GM12865 (cell line): Measurements from ENCODE around the gene SHQ1.

Experiments used
- DNase-seq: peaks from one replicate; pipeline ENCODE4 v3.0.0; 2010; ENCODE audit warnings: low read depth
- H3K4me3 ChIP-seq: 2 replicates; pipeline ENCODE4 v1.5.1; 2011; ENCODE audit warnings: mild to moderate bottlenecking, low read depth, low read length, control low read depth
- TF ChIP-seq, protein P1 (sequence below): IDR thresholded peaks from 2 replicates; pipeline ENCODE4 v1.5.1; 2011; ENCODE audit warnings: low read length, control low read depth, low read depth, inconsistent platforms; ENCODE audit not compliant: insufficient read depth; ENCODE audit errors: missing control alignments

SHQ1 gene

DNA sequence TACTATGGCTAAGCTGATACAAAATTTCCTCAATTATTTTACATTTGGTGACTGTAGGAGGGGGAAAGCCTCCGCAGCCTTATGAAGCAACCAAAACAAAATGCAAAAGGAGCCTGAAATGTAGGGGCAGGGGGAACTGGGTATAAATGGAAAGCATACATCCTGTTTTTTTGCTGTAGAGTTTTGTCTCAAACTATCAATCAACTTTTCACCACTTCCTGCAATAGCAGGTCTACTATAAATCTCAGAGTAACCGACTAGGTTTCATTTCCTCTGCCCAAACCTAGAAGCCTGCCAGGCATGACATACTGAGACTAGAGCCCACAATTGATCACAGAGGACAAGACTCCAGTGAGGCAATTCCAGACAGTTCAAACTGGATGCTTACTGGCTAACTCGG is 91.3 kb downstream of the SHQ1 start:
- no peak overlapping the region for H3K4me3 ChIP-seq
- TF ChIP-seq, protein P1, sequence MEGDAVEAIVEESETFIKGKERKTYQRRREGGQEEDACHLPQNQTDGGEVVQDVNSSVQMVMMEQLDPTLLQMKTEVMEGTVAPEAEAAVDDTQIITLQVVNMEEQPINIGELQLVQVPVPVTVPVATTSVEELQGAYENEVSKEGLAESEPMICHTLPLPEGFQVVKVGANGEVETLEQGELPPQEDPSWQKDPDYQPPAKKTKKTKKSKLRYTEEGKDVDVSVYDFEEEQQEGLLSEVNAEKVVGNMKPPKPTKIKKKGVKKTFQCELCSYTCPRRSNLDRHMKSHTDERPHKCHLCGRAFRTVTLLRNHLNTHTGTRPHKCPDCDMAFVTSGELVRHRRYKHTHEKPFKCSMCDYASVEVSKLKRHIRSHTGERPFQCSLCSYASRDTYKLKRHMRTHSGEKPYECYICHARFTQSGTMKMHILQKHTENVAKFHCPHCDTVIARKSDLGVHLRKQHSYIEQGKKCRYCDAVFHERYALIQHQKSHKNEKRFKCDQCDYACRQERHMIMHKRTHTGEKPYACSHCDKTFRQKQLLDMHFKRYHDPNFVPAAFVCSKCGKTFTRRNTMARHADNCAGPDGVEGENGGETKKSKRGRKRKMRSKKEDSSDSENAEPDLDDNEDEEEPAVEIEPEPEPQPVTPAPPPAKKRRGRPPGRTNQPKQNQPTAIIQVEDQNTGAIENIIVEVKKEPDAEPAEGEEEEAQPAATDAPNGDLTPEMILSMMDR: no peak
- DNase-seq: peak; percentile 89

DNA sequence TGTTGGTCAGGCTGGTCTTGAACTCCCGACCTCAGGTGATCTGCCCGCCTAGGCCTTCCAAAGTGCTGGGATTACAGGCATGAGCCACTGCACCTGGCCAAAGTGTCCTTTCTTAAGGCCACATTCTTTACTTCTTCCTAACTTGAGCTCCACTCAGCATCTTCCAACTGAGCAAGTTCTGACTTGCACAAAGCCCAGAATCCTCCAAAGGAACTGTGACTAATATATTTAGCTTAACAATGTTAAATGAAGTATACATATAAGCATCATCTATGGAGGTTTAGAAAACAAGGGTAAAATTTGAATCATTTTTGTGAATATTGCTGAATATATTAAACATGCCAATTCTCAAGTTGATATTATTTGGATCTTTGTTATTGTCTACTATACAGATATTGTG is 93.7 kb downstream of the SHQ1 start:
- DNase-seq: no peak
- TF ChIP-seq, protein P1: no peak
- H3K4me3 ChIP-seq: no peak overlapping the region

- H3K4me3 ChIP-seq: no peak overlapping the region
- TF ChIP-seq, protein P1: no peak
- no peak for DNase-seq
Measured at GRCh38 chr3:72753495-72753894, 94.8 kb downstream of the SHQ1 start.

GRCh38 chr3:72750405-72750965 is 97.8 kb downstream of the SHQ1 start:
- TF ChIP-seq, protein P1: no peak
- DNase-seq: no peak
- H3K4me3 ChIP-seq: no peak overlapping the region

DNA sequence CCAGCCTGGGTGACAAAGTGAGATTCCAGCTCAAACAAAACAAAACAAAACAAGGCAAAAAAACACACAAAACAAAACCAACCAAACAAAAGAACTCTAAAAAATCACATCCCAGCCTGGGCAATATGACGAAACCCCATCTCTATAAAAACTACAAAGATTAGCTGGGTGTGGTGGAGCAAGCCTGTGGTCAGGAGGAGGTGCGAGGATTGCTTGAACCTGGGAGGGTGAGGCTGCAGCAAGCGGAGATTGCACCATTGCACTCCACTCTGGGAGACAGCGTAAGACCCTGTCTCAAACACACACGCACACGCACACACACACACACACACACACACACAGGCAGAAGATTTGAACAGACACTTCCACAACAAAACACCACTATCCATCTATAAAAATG is 99.6 kb downstream of the SHQ1 start:
- no peak for DNase-seq
- no peak overlapping the region for H3K4me3 ChIP-seq
- TF ChIP-seq, protein P1: no peak

DNA sequence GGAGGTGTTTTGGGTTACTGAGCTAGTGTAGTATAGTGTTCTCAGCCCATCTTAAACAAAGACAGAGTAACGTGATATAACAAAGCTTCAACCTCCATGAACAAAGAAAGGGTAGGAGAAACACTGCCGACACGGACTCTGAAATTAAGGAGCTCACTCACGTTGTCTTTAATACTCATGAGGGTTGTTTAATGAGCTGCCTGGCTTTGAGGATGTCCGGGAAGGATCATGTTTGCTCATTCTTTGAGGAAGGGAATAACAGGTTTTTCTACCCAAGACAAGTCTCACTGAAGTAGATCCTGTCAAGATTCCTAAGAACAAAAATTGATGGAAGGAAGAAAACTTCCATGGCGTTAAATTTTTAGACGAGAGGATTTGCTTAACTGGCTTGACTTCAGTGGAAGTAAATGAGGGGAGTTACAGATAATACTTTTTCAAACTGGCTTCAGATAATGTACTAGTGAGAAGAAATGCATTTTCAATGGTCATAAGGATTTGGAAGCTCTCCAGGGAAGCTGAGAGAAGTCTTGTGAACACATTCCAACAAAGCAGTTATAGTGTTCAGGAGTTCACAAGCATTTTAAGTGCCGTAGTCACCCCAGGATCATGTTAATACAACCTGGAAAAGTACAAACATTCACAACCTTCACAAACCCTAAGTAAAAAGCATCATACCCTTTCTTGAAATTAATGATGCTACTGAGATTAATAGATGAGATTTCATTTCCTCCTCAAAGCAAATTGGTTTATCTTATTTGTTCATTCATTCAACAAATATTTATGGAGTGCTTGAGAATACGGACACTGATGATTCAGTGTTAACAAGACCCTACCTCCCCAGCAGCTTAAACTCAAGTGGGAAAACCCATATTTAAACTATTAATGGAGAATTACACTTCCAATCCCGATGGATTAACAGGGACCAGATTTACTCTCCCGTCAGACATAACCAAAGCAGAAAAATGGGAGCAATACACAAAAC is 101.5 kb downstream of the SHQ1 start:
- H3K4me3 ChIP-seq: no peak overlapping the region
- no peak for DNase-seq
- TF ChIP-seq, protein P1: no peak
